ENCODE data around the gene AIRE. TPM values are rescaled to one million over a fixed set of nuclear protein-coding genes. Genes with fewer than 3 reads are reported as not detected.

The AIRE gene
- total RNA-seq, 1 donor from 2014 or later: 0.25 TPM

DNA sequence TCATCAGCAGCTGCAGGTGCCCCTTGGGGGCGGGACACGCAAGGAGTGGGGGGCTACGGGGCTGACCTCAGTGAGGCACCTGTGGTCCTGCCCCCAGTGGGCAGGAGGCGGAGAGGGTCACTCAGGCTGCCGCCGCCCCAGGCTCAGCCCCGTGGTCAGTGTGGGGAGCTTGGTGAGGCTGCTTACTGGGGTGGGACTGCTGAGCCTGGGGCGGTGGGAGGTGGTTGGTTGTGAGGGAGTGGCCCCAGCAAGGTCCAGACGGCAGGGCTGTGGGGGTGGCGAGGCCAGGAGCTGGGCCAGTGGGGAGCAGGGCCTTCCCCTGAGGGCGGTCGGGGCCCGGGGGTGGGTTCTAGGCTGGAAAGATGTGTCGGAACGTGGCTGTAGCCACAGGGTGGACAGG is 28.5 kb downstream of the AIRE start:
- Histone ChIP-seq H3K9me3 (no peaks in the 10 kb centered on the region), H3K36me3 (peaks cover 0 to 66% of the 10 kb centered on the region in 2 donors), H3K4me1 (no peaks in the 10 kb centered on the region), H3K4me3 (no peak overlapping the region), H3K27ac (no peak overlapping the region), H3K27me3 (no peaks in the 10 kb centered on the region)
- no peak for DNase-seq (ENCODE audit: extremely low spot score in 2 of 2)
- intact Hi-C loops (cut with DNase I): loop anchor here (2.0 to 10.0 kb wide), 2 partner anchors 15 to 509 kb away; no protein-coding TSS in a partner anchor
- TF ChIP-seq, protein P1, sequence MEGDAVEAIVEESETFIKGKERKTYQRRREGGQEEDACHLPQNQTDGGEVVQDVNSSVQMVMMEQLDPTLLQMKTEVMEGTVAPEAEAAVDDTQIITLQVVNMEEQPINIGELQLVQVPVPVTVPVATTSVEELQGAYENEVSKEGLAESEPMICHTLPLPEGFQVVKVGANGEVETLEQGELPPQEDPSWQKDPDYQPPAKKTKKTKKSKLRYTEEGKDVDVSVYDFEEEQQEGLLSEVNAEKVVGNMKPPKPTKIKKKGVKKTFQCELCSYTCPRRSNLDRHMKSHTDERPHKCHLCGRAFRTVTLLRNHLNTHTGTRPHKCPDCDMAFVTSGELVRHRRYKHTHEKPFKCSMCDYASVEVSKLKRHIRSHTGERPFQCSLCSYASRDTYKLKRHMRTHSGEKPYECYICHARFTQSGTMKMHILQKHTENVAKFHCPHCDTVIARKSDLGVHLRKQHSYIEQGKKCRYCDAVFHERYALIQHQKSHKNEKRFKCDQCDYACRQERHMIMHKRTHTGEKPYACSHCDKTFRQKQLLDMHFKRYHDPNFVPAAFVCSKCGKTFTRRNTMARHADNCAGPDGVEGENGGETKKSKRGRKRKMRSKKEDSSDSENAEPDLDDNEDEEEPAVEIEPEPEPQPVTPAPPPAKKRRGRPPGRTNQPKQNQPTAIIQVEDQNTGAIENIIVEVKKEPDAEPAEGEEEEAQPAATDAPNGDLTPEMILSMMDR (IDR thresholded peaks at IDR 0.05): no peak
- TF ChIP-seq POLR2AphosphoS5 (IDR thresholded peaks at IDR 0.05; ENCODE audit: insufficient read depth in 1 of 2, low read depth in 1 of 2) (no peak), POLR2A (IDR thresholded peaks at IDR 0.05) (no peak)

DNA sequence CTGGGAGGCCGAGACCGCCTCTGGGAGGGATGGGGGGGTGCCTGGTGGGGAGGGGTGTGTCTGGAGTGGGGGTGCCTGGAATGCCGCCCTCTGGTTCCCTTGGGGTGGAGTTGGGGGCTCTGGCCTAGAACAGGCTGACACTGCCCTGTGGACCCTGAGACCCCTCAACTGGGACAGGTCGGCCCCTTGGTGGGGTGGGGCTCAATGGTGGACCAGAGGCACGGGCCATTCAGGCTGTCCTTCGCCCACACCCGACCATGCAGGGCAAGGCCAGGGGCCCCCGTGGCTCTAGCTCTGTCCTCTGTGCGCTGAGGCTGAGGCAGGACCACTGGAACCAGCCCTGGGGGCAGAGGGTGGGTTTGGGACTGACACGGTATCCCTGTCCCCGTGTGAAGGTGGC is 28.9 kb downstream of the AIRE start:
- no peaks in the 10 kb centered on the region for H3K4me1 ChIP-seq
- intact Hi-C loops (cut with DNase I): loop anchor here (2.0 to 10.0 kb wide), 2 partner anchors 14 to 510 kb away; no protein-coding TSS in a partner anchor
- H3K9me3 ChIP-seq: no peaks in the 10 kb centered on the region
- no peak overlapping the region for H3K27ac ChIP-seq
- no peak overlapping the region for H3K4me3 ChIP-seq
- TF ChIP-seq, protein P1 (IDR thresholded peaks at IDR 0.05): no peak
- TF ChIP-seq POLR2AphosphoS5 (IDR thresholded peaks at IDR 0.05; ENCODE audit: insufficient read depth in 1 of 2, low read depth in 1 of 2): no peak
- TF ChIP-seq POLR2A (IDR thresholded peaks at IDR 0.05): no peak
- DNase-seq (ENCODE audit: extremely low spot score in 2 of 2): no peak
- peaks cover 0 to 69% of the 10 kb centered on the region in 2 donors for H3K36me3 ChIP-seq
- H3K27me3 ChIP-seq: no peaks in the 10 kb centered on the region

DNA sequence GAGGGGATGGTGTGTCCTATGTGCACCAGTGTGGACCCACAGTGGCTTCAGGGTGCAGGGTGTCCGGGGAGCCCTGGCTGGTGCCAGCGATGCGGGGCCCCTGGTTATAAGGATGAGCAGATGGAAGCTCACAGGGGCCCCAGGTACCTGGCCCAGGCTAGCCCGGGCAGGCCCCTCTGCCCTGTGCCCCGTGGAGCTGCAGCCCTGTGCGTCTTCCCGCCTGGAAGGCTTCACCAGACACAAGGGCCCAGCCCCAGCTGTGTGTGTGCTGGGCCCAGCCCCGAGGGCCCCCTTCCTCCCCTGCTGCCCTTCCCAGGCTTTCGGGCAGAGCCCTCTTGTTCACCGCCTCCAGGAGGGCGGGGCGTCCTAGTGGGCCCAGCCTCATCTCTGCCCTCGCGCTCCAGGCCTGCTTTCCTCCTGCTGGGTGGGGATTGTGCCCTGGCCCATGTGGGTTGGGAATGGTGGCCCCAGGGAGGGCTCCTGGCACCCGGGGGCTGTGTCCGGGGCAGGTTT is 30.1 kb downstream of the AIRE start:
- Histone ChIP-seq H3K27me3 (no peaks in the 10 kb centered on the region), H3K4me3 (no peak overlapping the region), H3K9me3 (no peaks in the 10 kb centered on the region), H3K4me1 (no peaks in the 10 kb centered on the region), H3K36me3 (peaks cover 0 to 68% of the 10 kb centered on the region in 2 donors), H3K27ac (no peak overlapping the region)
- TF ChIP-seq, protein P1 (IDR thresholded peaks at IDR 0.05): no peak
- TF ChIP-seq POLR2A (IDR thresholded peaks at IDR 0.05): no peak
- DNase-seq (ENCODE audit: extremely low spot score in 2 of 2): no peak
- intact Hi-C loops (cut with DNase I): loop anchor here (2.0 to 10.0 kb wide), 2 partner anchors 13 to 511 kb away; no protein-coding TSS in a partner anchor

DNA sequence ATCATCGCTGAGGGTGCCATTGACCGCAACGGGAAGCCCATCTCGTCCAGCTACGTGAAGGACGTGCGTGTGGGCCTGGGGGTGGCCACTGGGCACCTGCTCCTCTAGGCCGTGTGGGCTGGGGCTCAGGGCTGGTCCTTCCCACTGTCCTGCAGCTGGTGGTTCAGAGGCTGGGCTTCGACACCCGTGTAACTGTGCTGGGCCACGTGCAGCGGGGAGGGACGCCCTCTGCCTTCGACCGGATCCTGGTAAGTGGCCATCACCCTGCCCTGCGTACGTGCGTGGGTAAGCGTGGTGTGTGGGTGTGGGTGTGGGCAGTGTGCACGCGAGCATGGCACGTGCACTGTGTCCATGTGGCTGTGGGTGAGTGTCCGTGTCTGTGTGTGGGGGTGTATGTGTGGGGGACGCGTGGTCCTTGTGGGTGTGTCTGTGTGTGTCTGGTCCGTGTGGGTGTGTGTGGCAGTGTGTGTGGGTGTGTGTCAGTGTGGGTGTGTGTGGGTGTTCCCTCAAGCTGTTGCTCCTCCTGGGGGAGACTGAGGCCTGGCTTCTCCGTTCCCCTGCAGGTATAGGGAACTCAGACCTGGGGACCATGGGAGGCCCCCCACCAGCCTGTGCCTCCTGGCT is 30.7 kb downstream of the AIRE start:
- H3K9me3 ChIP-seq: no peaks in the 10 kb centered on the region
- intact Hi-C loops (cut with DNase I): loop anchor here (10.0 kb wide), 1 partner anchor 512 kb away; no protein-coding TSS in a partner anchor
- no peaks in the 10 kb centered on the region for H3K4me1 ChIP-seq
- no peak for TF ChIP-seq POLR2A (IDR thresholded peaks at IDR 0.05)
- TF ChIP-seq, protein P1 (IDR thresholded peaks at IDR 0.05): no peak
- TF ChIP-seq POLR2AphosphoS5 (IDR thresholded peaks at IDR 0.05; ENCODE audit: insufficient read depth in 1 of 2, low read depth in 1 of 2): no peak
- no peak overlapping the region for H3K4me3 ChIP-seq
- no peaks in the 10 kb centered on the region for H3K27me3 ChIP-seq
- no peak overlapping the region for H3K27ac ChIP-seq
- DNase-seq (ENCODE audit: extremely low spot score in 2 of 2): no peak
- peaks cover 0 to 68% of the 10 kb centered on the region in 2 donors for H3K36me3 ChIP-seq

DNA sequence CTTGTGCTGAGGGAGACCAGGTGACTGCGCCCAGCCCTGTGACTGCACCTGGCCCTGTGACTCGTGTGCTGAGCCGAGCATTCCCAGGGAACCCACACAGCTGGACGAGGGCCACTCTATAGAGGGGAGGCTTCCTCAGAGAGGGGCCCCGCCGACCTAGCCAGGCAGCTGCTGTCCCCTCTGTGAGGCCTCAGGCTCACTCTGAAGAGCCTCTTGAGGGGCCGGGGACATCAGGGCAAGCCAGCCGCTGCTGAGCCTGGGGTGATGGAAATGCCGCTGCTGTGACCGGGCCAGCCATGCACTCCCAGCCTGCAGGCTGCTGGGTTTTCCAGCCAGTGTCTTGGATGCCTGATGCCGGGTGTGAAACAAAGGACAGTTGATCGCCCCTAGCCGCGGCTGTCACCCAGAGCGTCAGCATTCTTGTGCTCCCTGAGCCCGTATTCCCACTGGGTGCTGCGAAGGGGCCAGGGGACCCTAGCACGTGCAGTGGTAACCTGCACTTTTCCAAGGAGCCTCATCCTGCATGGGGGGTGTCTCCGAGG is 31.6 kb downstream of the AIRE start:
- H3K4me3 ChIP-seq: no peak overlapping the region
- H3K9me3 ChIP-seq: no peaks in the 10 kb centered on the region
- intact Hi-C loops (cut with DNase I): loop anchor here (10.0 kb wide), 1 partner anchor 513 kb away; no protein-coding TSS in a partner anchor
- H3K27me3 ChIP-seq: no peaks in the 10 kb centered on the region
- H3K4me1 ChIP-seq: no peaks in the 10 kb centered on the region
- TF ChIP-seq POLR2A (IDR thresholded peaks at IDR 0.05) (no peak), POLR2AphosphoS5 (IDR thresholded peaks at IDR 0.05; ENCODE audit: insufficient read depth in 1 of 2, low read depth in 1 of 2) (no peak)
- TF ChIP-seq, protein P1 (IDR thresholded peaks at IDR 0.05): no peak
- H3K27ac ChIP-seq: no peak overlapping the region
- DNase-seq (ENCODE audit: extremely low spot score in 2 of 2): no peak
- peaks cover 0 to 68% of the 10 kb centered on the region in 2 donors for H3K36me3 ChIP-seq
